ENCODE results near the gene NR2F2.

NR2F2 gene

DNA sequence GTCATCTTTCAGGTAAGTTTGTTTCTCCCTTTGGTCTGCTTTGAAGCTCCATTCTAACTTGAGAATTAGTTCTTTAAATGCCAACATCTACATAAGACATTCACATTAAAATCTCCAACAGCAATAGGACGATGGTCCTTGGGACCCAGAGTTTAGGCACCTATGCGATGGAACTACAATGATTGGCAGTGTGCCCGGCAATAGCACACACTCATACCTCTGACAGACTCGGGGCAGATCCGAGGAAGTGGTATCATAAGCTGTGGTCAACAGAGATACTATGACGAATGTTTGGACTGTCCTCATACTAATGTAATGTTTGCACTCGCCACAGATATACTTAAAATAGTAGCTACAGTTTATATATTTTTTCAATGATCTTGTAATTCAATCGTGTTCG, 34.2 kb upstream of the NR2F2 start:
- TF ChIP-seq, protein P1, sequence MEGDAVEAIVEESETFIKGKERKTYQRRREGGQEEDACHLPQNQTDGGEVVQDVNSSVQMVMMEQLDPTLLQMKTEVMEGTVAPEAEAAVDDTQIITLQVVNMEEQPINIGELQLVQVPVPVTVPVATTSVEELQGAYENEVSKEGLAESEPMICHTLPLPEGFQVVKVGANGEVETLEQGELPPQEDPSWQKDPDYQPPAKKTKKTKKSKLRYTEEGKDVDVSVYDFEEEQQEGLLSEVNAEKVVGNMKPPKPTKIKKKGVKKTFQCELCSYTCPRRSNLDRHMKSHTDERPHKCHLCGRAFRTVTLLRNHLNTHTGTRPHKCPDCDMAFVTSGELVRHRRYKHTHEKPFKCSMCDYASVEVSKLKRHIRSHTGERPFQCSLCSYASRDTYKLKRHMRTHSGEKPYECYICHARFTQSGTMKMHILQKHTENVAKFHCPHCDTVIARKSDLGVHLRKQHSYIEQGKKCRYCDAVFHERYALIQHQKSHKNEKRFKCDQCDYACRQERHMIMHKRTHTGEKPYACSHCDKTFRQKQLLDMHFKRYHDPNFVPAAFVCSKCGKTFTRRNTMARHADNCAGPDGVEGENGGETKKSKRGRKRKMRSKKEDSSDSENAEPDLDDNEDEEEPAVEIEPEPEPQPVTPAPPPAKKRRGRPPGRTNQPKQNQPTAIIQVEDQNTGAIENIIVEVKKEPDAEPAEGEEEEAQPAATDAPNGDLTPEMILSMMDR (IDR thresholded peaks at IDR 0.05; ENCODE audit: insufficient read depth, missing control alignments), result no peak
- FAIRE-seq (no peak), DNase-seq (ENCODE audit: insufficient read length, low spot score) (no peak)

DNA sequence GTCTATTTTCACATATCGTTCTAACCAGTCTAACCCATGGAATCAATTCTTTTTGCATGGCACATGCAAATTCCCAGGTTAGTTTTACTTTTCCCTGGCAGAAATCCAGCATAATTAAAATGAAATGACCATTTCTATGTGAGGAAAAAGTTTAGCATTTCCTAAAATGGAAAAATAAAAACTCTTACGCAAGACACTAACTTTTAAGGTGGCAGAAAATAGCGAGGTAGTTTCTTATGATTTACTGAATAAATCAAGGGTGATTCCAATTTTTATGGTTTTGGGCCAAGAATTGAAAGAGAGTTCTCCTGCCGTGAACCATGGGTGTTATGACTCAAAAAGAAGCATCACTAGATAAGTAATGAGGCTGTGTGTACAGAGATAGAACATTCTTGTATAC, 32.7 kb upstream of the NR2F2 start:
- no peak for FAIRE-seq
- TF ChIP-seq, protein P1 (IDR thresholded peaks at IDR 0.05; ENCODE audit: insufficient read depth, missing control alignments), result no peak
- DNase-seq (ENCODE audit: insufficient read length, low spot score), result no peak

DNA sequence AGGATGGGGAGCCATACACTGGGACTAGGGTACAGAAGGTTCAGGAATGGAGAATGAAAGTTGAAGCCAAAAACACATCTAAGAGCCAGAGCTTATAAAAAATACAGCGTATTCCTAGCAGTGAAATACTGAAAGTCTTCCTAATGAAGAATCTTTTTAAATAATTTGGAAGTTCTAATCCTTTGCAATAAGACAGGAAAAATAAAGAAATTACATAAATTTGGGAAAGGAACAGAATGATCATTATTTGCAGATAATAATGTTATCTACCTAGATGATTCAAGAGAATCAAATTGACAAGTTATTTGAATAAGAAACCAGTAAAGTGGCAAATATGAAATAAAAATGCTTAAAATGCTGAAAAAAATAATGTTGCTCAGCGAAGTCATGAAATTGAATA, 32.3 kb upstream of the NR2F2 start:
- FAIRE-seq (no peak), DNase-seq (ENCODE audit: insufficient read length, low spot score) (no peak)
- TF ChIP-seq, protein P1 (IDR thresholded peaks at IDR 0.05; ENCODE audit: insufficient read depth, missing control alignments), result no peak

DNA sequence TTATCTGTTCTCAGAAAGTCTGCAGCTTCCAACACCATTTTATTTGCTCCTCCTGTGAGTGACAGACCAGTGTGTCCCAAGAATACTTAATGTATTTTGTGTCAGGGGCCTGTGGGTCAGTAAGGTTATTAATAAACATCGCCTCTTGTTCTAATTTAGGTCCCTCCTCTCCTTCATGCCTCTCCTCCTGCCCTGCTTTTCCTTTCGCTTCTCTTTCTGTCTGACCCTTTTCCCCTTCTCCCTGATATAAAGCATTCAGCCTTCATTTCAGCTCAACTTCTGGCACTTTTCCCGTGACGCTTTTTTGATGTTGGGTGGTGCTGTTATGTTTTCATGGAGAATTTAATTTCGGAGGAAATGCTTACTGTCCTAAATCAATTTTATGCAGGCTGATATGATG, 29.7 kb upstream of the NR2F2 start:
- no peak for FAIRE-seq
- DNase-seq (ENCODE audit: insufficient read length, low spot score), result no peak
- TF ChIP-seq, protein P1 (IDR thresholded peaks at IDR 0.05; ENCODE audit: insufficient read depth, missing control alignments), result no peak

DNA sequence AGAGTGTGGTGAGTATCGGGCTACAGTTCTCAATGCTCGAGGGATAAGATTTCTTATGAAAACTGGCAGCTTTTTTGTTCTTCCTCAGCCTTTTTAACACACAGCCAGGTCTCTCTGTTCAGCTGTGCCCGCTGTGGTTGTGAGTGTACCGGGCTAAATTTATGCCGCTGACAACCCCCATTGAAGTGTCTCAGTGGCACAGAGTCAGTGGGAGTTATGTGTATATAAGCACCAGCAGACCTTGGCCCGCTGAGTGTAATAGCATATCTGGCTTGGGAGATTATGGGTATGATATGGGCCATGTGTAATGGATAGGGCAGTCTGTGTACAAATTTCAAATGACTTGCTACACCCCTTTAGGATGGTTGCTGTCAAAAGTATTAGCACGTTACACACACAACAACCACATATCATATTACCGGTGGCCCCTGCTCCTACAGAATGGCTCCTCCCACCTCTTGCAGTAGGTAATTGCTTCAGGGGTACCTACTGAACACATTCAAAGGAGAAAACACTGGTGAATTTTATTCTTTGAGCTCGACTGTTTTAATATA, 26.9 kb upstream of the NR2F2 start:
- FAIRE-seq, result no peak
- no peak for DNase-seq (ENCODE audit: insufficient read length, low spot score)
- TF ChIP-seq, protein P1 (IDR thresholded peaks at IDR 0.05; ENCODE audit: insufficient read depth, missing control alignments), result no peak

DNA sequence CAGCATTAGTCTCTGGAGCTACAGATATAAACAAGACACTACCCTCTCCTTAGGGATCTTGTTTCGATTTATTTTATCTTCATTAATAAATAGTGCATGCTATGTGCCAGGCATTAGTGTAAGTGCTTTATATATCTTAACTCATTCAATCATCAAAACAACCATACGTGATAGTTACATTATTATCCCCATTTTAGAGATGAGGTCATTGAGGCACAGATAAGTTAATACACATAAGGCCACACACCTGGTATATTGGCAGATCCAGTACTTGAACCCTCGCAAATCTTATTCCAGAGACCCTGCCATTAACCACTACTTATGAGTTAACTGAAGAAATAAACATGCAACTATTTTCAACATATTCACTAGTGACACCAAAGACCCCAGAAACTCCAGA, 25.7 kb upstream of the NR2F2 start:
- no peak for DNase-seq (ENCODE audit: insufficient read length, low spot score)
- FAIRE-seq, result no peak

DNA sequence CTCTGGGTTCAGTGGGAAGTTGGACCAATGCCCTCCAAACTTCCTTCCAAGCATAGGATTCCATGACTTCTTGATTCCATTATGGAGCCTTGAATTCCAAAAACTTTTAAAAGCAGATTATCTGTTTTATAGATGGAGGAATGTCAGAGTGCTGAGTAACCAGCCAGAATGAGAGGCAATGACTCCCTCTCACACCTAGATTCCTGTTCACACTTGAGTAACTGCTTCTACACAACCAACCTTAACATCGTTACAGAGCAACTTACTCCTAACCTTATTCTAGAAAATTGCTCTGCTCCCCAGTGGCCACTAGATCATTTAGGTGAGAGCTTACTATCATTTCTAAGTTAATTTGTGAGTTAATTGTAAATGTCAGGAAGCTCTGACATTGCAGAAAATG, 24.2 kb upstream of the NR2F2 start:
- FAIRE-seq (no peak), DNase-seq (ENCODE audit: insufficient read length, low spot score) (no peak)
- TF ChIP-seq, protein P1 (IDR thresholded peaks at IDR 0.05; ENCODE audit: insufficient read depth, missing control alignments), result no peak

More for the DNA sequence above, 25.7 kb upstream of the NR2F2 start:
- TF ChIP-seq, protein P1 (IDR thresholded peaks at IDR 0.05; ENCODE audit: insufficient read depth, missing control alignments), result no peak

All from D721Med (cell line).